HG03097 (cell line): ENCODE data around the gene EMILIN3.

ENCODE experiments used
- ATAC-seq: cut with Tn5 transposase; IDR thresholded peaks from one replicate; pipeline ENCODE4 v1.9.1; 2021; ENCODE audit not compliant: unreplicated experiment, low FRiP score

Gene EMILIN3

DNA sequence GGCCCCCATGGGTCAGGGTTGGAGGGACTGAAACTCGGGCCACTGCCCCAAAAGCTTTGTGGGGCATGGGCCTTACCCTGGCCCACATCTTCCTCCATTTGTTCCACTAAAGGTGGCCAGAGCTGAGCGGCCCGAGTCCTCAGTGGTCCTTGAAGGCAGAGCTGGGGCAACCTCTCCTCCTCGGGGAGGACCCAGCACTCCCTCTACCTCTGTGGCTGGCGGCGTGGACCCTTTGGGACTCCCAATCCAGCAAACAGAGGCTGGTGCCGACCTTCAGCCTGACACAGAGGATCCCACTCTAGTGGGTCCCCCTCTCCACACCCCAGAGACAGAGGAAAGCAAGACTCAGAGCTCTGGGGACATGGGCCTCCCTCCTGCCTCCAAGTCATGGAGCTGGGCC, 16.7 kb downstream of the EMILIN3 start:
- no peak for ATAC-seq

DNA sequence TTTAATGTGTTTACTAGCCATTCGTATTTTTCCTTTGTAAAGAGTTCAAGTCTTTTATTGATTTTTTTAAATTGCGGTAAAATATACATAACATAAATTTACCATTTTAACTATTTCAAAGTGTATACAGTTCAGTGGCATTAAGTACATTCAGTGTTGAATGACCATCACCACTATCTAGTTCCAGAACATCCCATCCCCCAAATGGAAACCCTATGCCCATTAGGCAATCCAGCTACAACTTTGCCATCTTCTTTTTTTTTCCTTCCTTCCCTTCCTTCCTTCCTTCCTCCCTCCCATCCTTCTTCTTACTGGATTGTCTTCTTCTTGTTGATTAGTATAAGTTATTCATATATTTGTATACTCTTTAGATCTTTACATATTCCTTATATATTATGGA, 17.4 kb downstream of the EMILIN3 start:
- no peak for ATAC-seq

DNA sequence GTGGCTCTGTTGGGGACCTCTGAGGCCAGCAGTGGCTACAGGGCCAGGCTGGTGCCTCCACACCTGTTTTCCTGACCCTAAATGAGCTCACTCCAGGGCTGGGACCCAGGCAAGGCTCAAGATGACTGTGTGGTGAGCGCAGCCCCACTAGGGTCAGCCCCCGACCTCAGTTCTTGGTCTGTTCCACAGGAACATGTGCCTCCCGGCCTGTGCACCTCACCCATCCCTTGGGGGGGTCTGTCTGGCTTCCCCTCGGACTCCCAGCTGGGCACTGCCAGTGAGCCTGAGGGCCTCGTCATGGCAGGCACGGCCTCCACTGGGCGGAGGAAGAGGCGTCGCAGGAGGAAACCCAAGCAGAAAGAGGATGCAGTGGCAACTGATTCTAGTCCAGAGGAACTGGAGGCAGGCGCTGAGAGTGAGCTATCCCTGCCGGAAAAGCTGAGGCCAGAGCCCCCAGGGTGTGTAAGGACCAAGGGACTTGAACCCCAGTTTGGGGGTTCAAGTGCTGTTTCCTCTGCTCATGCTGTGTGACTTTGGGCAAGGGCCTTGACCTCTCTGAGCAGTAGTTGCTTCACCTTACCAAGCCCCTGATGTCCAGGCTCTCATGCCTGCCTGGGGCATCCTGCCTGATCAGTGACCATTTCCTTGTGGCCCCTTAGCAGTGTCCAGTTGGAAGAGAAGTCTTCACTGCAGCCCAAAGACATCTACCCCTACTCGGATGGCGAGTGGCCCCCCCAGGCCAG, 18.0 kb downstream of the EMILIN3 start:
- no peak for ATAC-seq

DNA sequence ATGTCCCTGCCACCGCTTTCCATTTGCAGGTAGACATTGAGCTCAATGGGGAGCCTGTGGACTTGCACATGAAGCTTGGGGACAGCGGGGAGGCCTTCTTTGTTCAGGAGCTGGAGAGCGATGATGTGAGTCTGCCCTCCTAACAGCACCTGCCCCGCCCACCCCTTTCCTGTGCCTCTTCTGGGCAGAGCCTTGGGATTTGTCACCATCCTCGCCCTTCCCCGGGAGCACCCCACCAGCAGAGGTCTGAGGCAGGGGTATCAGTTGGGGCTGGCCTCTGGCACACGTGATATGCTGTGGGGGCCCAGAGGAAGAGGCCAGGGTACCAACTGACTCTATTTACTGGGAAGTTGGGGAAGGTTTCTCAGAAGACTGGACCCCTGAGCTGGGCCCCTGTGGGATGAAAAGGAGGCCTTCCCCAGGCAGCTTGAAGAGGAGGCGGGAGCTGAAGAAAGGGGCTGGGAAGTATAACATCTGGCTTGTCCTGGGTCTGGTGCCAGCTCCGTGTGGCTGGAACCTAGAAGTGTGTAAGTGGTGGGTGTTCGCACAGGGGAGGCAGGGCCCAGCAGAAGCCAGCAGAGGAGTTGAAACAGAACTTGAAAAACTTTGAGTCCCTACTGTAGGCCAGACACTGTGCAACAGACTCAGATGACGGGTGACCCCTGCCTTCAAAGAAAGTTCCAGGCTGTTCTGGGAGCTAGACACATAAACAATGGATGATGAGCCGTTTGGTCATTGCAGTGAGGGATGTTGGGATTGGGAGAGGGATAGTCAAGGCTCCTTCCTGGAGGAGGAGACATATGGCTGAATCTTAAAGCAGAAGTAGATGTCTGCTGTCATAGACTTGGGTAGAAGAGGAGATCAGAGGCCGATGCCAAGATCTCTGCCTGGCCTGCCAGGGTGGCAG, 18.8 kb downstream of the EMILIN3 start:
- ATAC-seq, result no peak

DNA sequence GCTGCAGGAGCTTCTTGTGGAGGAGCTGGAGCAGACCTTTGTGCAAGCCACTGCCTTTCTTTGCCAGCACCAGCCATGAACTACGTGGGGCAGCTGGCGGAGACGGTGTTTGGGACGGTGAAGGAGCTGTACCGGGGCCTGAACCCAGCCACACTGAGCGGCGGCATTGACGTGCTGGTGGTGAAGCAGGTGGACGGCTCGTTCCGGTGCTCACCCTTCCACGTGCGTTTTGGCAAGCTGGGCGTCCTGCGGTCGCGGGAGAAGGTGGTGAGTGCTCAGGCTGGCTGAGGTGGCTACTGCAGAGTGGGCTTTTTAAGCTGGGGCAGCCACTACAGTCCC, 20.9 kb downstream of the EMILIN3 start:
- ATAC-seq, result no peak

DNA sequence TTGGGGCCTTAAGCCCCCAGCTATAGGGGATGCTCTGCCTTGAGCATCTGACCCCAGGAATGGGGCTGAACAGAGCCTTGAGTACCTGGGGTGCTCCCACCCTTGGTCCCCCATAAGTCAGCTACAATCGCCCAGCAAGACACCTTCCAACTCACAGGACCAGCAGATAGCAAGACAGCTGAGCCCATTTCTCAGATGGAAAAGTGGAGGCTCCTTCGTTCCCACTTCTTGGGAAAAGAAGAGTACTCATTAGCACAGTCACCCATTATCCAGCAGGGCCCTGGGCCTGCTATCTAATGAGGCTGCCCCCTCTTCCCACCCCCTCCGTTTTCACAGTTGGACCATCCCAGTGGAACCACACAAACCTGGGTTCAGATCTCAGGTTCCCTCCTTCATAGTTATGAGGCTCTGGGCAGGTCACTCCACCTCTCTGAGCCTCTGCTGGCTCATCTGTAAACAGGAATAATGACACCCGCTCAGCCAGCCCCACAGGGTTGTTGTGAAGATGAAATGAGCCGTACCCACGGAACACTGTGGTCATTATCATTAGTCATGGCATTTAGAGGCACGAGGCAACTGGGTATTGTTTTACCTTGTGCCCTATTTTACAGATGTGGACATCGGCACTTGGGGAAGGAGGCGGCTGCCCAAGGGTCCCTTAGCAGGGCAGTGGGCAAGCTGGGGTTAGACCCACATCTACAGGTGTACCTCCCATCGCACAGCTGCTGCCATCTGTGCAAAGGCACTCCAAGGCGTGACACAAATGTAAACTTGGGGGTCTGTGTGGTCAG, 21.5 kb downstream of the EMILIN3 start:
- ATAC-seq, result no peak

DNA sequence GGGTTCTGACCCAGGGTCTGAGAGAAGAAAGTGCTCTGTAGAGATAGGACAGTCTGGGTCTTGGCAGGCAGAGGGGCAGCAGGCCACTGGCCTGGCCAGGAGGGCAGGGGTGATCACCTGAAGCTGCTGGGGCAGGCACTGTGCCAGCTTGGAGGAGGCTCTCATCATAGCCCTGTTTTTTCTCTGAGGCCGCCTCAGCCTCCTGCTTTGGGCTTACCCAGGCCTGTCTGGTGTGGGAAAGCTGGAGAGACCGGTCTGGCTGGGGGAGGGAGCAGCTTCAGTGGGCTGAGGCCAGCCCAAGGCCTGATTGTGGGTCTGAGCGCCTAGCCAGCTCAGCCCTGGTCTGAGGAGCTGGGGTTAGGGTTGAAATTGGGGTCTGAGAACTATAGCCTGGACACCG, 22.1 kb downstream of the EMILIN3 start:
- no peak for ATAC-seq

DNA sequence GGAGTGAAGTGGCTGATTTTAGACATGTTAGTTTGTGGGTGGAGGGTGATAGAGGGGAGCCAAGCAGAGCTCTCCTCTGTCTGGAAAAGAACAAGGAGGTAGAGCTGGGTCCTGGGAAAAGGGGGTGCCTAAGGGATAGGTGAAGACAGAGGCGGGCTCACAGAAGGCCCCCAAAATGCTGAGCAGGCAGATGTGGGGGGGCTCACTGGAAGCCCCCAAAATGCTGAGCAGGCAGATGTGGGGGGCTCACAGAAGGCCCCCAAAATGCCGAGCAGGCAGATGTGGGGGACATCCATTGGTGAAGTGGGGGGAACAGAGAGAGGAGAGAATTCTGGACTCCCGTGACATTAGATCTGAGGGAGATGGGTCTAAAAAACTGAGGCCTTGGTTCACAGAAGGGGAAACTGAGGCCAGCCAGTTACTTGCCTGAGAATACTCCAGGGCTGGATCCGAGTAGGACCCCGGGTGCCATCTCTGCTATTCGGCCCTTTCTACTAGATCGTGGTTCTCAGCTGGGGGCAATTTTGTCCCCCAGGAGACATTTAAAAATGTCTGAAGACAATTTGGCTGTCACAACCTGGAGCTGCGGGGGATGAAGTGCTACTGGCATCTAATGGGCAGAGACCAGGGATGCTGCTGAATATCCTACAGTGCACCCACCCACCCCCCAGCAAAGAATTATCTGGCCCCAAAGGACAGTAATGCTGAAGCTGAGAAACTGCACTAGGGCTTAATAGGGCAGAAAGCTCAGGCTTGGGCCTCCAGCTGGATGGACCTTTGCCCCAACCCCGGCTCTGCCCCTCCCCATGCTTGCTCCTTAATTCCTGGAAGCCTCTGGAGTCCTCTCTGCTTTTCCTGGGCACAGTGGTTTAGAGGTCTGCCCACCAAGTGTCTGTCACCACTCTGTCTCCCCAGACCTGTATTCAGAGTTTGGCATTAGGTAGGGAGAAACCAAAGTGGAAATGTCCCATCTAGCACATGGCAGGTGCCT, 23.8 kb downstream of the EMILIN3 start:
- ATAC-seq, result no peak

DNA sequence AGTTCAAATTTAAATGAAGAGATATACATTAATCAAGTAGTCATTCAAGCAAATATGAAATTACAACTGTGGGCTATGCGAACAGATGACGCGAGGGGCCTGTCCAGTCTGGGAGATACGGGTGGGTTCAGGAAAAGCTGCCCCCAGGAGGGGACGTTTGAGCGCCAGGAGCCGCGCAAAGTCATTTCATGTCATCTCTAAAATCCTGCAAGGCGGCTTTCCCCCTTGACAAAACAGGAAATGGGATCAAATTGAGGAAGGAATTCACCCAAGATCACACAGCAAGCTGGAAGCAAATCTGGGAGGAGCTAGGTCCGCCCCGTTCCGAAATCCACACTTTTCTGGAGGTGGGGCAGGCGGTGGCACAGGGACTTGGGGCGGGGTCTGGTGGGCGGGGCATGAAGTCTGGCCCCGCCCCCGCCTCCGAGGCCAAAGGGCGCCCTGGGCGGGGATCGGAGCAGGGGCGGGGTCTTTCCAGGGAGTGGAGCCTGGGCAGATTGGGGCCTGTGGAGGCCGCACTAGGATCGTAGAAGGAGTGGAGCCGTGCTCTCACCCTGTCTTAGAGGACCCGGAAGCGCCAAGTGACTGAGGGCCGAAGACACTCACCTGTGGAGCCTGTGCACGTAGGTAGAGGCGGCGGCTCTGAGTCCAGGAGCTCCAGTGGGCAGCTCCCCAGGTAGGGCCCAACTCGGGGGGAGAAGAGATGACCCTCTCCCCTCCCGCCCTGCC, 26.1 kb downstream of the EMILIN3 start, which contains the start of gene LPIN3:
TSS of gene LPIN3 (plus strand) at position 495 of the 729 bp plus-strand sequence. CDS start 4,983 bp downstream, outside the sequence.
- ATAC-seq, result no peak

DNA sequence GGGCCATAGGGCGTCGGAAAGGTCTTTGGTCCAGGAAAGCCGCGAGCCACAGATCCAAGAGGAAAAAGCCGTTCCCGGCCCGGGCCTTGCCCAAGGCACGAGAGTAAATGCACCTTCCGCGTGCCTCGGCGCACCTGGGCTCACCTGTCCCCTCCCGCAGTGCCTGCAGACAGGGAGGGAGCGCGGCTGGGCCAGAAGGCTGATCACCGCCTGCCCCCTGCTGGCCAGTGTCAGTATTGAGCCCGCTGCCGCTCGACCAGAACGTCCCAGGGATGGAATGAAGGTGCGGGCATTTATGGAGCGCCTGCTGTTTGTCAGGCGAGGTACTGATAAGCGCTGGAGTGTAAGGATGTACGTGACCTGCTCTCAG, 26.7 kb downstream of the EMILIN3 start:
- no peak for ATAC-seq

DNA sequence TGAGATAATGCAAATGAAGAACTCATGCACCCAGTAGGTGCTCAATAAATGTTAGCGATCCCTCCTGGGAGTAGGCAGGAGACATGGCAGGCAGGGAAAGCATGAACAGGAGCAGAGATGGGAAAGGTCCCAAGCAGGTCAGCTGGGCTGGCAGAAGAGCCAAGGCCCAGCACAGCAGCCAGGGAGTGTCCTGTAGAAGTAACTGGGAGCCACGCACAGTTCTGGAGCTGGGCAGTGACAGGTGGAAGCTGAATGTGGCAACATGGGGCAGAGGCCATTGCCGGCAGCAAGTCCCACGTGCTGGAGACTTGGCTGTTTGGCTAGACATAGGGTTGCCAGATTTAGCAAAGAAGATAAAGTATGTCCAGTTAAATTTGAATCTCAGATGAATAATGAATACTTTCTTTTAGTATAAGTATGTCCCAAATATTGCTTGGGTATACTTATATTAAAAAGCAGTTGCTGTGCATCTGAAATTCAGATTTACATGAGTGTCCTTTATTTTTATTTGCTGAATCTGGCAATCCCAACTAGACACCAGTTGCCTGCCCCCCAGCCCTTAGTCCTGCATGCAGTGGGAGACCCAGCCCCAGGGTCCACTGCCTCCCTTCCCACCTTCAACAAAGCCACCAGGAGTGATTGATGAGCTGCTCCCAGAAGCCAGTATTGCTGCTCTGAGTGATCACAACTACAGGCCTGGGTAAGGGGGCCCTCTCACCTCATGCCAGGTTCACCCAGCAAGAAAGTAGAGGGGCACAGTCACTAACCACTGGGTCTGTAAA, 29.7 kb downstream of the EMILIN3 start:
- ATAC-seq, result no peak

DNA sequence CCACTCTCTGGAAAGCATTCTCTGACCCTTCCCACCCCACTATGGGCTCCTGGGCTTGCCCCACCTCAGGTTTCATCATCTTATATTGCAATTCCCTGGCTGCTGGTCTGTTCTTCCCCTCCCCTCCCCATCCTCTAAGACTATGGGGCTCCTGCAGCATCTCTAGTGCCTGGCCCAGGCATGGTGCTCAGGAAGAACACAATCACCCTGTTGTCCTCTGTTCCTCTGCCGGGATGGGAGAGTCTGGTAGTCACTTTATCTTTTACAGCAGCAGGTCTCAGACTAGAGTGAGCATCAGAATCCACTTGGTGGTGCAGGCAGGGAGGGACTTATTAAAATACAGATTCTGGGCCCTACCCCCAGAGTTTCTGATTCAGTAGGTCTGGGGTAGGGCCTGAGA, 31.0 kb downstream of the EMILIN3 start:
- ATAC-seq, result no peak

DNA sequence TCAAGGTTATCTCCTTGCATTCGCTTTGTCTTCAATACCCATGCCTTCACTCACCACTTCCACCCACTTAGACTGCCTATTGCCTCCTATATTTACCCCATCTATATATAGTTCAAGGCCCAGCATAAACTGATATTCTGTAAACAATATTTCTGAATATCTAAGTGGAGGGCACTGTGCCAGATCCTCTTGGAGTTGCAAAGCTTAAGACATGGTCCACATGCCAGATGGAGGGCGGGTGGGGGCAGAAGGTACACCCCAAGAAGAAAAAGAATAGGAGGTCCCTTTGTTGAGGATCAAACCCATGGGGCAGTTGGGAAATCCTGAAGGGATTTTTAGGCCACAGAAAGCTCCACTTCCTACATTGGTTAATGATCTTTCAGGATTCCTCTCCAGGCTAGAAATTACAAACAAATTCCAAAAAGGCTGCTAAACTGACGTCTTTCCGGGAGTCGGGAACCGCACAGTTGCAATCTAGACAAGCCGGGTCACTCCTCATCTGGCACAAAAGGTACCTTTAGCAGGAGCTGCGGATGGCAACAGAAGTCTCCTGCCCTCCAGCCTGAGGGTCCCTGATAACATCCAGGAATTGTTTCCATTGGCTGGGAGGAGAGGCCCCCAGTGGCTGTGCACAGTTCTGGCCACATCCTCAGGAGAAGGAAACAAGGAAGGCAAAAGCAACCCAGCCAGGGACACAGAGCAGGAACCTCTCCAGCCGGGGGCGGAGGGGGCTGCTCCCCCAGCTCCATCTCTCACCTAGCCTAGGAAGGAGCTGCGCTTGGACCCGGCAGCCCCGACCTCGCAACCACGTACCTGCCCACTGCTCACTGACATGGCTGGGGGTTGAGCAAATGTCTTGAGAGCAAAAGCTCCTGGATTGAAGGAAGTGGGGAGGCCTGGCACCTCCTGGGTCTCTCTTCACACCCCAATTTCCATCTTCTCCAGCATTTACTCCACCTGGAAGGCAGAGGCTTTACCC, 31.9 kb downstream of the EMILIN3 start:
- ATAC-seq, result no peak

DNA sequence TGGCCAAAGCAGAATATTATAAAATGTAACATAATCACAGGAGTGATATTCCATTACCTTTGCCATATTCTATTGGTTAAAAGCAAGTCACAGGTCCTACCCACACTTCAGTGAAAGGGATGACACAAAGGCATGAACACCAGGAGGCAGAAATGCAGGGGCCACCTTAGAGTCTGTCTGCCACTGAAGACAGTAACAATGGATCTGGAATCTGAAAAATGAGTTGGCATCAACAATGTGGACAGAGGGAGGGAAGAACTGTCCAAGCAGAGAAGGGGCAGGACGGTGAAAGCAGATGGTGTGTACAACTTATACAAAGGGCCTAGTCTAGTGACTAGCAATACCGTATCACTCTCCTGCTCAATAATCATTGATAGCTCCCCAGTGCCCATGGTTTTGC, 32.6 kb downstream of the EMILIN3 start:
- ATAC-seq, result no peak

DNA sequence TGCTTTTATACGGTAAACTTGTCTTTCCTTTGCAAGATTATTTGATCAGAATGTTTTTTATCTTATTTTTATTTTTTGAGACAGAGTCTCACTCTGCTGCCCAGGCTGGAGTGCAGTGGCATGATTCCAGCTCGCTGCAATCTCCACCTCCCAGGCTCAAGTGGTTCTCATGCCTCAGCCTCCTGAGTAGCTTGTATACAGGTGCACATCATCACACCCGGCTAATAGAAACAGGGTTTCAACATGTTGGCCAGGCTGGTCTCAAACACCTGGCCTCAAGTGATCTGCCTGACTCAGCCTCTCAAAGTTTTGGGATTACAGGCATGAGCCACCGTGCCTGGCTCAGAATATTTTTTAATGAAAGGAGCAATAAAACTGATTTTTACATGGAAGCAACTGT, 34.9 kb downstream of the EMILIN3 start:
- ATAC-seq, result no peak

DNA sequence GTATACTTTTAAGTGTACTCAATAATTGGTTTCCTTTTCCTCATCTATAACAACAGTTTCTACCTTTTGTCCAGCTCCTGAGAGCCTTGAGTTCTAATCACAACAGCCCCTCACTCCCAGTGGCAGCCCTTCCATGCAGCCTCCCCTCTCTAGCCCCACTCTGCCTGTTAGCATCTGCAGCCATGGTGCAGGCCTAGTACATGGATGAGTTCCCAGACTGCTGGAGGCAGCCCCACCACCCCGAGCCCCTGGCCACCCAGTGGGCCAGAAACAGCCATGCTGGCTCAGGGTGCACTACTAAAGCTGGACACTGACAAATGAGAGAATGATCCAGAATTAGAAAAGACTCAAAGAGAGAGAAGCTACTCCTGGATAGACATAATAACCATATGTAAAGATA, 35.7 kb downstream of the EMILIN3 start:
- ATAC-seq, result no peak

DNA sequence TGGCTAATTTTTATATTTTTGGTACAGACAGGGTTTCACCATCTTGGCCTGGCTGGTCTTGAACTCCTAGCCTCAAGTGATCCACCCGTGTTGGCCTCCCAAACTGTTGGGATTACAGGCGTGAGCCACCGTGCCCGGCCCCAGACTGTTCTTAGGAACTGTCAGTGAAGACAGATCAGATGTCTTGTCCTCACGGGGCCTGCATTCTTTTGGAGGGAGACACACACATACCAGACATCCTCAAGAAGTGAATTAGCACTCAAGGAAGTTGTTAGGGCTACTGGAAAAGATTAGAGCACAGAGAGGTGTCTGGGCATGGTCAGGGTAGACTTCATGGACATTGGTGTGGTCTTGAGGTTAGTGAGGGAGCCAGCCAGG, 36.3 kb downstream of the EMILIN3 start:
- no peak for ATAC-seq
